Esophagus muscularis mucosa (tissue), 3 donors: ENCODE measurements around the gene ATP5ME.

Experiments
- POLR2A ChIP-seq: fragments of 450-650 bp; IDR thresholded peaks from one replicate; pipeline ENCODE4 v1.6.1; 2017; ENCODE audit warnings: antibody characterized with exemption, moderate library complexity, mild to moderate bottlenecking, low read depth
- TF ChIP-seq, protein P1 (sequence below), 3 experiments: fragments of 200-600 bp in 2 of 3; fragments of 450-650 bp in 1 of 3; sonication (generic) in 2 of 3; IDR thresholded peaks; one replicate each; pipeline ENCODE4 v1.5.1; 2017 to 2019; ENCODE audit warnings: antibody characterized with exemption in 3 of 3, mild to moderate bottlenecking in 2 of 3, moderate library complexity in 1 of 3

DNA sequence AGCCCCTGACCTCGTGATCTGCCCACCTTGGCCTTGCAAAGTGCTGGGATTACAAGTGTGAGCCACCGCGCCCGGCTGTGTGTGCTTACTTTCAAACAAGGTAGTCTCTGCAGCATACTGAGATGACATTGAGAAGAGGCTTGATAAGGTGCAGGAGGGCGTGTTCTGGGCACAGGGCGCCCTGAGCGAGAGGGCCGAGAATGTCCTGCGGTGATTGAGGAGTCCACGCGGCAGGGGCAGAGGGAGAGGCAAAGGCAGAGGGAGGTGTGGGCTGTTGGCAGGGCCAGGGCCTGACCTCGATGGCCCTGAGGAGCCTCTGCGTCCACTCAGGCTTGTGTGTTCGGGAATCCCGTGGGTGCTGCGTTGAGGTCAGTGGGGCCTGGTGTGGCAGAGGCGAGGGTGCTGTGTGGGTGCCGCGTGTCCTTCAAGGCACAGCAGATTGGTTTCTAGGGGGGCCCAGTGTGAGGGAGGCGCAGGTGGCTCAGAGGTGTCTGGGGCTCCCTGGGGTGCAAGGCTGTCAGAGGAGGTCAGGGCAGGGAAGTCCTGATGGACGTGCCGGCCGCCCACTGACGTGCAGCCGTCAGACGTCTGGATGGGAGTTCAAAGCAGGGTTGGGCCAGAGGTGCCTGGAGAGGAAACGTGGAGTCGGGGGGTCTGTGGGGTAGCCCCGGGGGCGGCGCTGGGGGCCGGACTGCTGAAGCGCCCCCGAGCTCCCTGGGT lies 43.7 kb upstream of the ATP5ME start:
- TF ChIP-seq, protein P1, sequence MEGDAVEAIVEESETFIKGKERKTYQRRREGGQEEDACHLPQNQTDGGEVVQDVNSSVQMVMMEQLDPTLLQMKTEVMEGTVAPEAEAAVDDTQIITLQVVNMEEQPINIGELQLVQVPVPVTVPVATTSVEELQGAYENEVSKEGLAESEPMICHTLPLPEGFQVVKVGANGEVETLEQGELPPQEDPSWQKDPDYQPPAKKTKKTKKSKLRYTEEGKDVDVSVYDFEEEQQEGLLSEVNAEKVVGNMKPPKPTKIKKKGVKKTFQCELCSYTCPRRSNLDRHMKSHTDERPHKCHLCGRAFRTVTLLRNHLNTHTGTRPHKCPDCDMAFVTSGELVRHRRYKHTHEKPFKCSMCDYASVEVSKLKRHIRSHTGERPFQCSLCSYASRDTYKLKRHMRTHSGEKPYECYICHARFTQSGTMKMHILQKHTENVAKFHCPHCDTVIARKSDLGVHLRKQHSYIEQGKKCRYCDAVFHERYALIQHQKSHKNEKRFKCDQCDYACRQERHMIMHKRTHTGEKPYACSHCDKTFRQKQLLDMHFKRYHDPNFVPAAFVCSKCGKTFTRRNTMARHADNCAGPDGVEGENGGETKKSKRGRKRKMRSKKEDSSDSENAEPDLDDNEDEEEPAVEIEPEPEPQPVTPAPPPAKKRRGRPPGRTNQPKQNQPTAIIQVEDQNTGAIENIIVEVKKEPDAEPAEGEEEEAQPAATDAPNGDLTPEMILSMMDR (IDR thresholded peaks at IDR 0.05), result no peak
- no peak for TF ChIP-seq POLR2A
